GM18508 (cell line): ENCODE measurements around the gene ANKRD34A.

Source experiments
- ATAC-seq: cut with Tn5 transposase; IDR thresholded peaks from one replicate; pipeline ENCODE4 v1.9.1; 2021; ENCODE audit warnings: moderate number of reproducible peaks; ENCODE audit not compliant: insufficient read depth, unreplicated experiment

The ANKRD34A gene

DNA sequence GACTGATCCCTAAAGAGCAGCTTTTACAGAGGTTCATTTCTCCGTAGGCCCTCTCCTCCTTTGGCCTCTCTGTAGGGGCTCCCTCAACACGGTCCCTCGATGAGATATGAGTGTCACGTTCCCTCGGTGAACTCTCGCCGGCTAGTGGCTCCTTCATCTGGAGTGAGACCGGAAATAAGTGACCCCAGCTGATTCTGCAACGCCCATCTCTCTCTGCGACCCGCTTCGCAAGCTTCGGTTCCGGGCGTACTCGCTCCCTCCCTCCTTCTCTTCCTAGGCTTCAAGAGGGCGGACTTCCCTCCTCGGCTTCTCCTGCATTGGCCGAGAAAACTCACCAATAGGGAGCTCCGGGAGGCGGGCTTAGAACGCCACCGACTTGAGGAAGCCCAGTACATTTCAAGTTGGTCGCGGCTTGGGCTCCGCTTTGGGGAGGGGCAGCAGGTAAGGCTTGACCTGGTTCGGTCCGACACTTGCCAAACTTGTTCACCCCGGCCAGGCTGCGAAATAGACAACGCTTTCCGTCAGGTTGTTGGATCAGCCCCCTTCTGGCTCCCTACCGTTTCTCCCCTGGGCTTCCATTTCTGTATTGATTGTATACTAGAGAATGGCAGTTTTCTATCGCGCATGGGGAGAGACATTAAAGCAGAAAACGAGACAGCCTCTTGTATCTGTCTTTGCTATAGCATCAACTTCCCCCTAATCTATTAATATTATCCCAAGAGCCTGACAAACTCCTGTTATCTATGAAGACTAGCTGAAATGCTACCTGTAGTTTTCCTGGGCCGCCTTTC, at the start of gene ANKRD34A, which contains the start of gene POLR3GL:
TSS of gene ANKRD34A (minus strand) at position 248 of the 791 bp plus-strand sequence. CDS start 2,816 bp downstream, outside the sequence.
TSS of gene POLR3GL (plus strand) at position 363 of the 791 bp plus-strand sequence. CDS start 10,176 bp downstream, outside the sequence.
- ATAC-seq = peak; percentile 52

DNA sequence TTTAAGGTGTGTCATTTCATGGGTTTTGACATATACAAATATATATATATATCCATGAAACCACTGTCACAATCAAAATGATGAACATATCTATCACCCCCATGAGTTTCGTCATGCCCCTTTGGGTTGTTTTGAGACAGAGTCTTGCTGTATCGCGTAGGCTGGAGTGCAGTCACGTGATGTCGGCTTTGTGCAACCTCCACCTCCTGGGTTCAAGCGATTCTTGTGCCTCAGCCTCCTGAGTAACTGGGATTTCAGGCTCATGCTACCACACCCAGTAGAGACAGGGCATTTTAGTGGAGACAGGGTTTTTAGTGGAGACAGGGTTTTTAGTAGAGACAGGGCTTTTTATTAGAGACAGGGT, 49.2 kb upstream of the ANKRD34A start:
- no peak for ATAC-seq

DNA sequence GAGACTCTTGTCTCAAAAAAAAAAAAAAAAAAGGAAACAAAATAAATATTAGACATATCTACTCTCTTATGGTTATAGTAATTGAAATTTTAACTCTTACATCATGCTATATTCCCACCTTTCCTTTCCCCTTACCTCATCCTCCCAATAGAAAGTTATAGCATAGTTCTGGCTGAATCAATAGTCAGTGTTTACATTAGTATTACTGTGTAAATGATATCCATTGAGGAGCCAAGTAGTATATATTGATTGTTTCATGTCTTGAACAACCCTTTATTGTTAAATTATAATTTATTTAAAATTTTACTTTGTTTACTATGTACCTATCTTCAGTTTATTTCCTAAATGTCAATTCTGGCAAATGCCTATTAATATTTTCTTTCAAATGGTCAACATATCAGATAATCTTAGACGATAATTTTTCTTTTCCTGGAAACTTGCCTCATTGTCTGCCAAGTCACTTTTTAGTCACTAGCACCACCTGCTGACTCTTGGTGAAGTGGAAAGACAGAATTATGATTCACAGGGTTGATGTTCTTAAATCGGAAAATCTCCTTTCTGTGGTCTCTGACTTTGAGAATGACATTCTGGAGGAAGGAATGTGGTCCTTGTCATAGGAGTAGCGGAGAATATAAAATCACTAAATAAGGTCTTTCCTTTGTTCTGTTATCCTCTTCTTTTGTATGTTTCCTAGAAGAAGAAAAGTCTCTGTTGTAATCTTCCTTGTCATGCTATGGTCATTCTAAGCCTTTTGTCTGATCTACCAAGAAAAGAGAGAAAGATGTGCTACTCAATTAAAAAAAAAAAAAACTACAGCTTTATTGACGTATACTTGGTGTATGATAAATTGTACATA, 48.6 kb upstream of the ANKRD34A start:
- no peak for ATAC-seq

DNA sequence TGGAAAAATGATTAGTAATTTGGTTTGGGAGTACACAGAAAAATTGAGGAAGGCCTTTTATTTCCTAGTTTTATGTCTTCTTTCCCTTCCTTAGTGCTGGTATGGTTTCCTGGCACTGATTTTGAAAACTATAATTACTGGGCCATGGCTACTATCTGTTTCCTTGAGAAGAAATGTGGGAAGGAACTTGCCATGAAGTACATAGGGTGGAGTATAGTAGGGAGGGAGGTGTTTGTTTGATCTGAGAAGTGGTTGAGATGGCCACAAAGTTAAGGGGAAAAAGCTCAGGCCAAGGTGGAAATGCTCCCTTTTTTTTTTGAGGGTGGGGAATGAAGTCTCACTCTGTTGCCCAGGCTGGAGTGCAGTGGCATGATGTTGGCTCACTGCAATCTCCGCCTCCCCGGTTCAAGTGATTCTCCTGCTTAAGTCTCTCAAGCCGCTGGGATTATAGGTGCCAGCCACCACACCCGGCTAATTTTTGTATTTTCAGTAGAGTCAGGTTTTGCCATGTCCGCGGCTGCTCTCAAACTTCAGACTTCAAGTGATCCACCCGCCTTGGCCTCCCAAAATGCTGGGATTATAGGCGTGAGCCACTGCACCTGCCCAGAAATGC, 45.9 kb upstream of the ANKRD34A start:
- ATAC-seq = no peak

DNA sequence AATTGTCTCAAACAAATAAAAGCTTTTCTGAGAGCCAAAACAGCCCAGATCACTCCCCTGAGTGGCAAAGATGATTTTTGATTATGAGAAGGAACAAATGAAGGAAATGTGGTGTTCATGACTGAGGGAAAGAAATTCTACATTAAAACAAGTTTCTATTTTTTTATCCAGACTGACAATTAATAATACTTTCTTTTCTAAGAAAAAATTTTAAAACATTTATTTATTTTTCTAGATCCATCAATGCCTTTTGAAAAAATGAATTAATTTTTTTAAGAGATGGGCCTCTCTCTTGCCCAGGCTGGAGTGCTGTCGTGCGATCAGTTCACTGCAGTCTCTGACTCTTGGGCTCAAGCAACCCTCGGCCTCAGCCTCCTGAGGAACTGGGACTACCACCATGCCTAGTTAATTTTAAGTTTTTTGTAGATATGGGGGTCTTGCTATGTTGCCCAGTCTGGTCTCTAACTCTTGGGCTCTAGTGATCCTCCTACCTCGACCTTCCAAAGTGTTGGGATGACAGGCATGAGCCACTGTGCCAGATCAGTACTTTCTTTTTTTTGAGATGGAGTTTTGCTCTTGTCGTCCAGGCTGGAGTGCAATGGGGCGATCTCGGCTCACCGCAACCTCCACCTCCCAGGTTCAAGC, 43.2 kb upstream of the ANKRD34A start:
- no peak for ATAC-seq

DNA sequence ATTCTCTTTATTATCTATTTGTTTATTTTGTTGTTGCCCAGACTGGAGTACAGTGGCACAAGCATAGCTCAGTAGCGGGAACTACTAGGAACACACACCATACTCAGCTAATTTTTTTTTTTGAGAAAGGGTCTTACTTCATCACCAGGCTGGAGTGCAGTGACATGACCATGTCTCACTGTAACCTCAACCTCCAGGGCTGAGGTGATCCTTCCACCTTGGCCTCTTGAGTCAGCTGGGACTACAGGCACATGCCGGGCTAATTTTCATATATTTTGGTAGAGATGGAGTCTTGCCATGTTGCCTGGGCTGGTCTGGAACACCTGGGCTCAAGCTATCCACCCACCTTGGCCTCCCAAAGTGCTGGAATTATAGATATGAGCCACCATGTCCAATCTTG, 37.3 kb upstream of the ANKRD34A start:
- no peak for ATAC-seq

DNA sequence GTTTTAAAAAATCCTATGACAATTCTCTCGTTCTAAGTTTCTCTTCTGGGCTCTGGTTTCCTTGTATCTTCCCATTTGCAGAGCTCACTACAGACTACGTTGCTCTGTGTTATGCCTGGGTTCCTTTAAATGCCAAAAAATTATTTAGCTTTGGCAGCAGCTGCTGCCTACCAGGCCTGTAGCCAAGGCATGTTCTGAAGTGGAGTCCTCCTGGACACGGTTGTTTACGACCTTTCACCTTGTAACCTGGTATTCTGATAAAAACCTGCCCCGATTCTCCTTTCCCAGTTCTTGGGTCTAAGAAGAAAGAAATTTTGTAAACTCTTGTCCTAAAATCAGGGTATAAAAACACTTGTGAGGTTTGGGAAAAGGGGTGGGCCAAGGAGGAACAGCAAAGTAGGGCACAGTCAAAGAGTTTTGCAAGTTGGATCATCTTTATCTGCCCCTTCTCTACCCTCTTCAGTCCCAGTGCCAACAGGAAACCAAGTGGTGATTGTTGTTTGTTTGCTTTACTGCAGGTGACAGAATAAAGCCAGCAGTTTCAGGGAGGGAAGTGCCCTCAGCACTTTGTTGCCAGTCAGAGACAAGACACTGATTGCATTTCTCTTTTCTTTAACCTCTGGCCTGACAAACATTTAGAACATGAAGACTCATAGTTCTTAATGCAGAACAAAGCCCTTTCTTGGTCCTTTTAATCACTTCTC, 35.1 kb upstream of the ANKRD34A start:
- no peak for ATAC-seq

DNA sequence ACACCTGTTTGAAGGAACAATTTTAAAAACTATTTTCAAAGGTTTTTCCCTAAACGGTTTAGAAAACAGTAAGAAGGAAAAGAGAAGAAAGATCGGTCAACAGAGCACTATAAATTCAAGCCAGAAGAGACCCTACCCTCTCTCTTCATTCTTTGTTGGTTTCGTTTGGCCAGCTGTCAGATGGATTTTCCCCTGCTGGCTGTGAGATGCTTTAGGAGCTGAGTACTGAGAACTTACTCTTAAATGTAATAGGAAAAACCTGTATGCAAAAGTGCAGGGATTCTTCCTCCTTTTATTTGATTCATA, 33.3 kb upstream of the ANKRD34A start:
- ATAC-seq = no peak

DNA sequence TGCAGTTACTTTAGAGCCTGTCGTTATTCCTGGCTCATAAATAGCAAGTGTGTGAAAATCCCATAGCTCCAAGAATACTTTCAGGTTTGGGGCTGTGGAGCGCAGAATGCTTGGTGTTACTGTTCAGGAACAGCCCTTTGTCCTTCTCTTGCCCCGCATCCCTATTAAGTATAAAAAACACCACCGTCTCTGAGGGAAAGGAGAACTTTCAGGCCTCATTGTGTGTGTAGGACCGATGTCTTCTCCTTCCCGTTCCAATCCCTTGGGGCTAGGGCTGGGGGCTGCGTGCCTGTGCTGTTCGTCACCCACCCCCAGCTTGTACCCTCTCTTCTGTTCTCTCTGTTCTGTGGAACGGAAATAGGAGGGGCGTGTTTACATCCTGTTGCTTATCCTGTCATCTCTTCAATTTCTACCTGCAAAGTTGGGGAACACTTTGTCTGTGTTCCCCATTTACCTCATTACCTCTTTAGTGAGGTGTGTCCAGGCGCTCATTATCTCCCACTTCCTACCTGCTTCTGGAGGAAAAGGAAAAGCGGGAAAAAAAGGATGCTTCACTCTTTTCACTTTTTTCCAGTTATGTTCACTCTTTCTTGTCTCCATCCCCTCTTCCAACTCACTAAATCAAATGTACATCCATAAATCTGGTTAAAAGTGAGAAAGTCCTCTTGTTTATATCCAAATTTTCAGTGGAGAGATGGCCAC, 32.8 kb upstream of the ANKRD34A start:
- no peak for ATAC-seq

DNA sequence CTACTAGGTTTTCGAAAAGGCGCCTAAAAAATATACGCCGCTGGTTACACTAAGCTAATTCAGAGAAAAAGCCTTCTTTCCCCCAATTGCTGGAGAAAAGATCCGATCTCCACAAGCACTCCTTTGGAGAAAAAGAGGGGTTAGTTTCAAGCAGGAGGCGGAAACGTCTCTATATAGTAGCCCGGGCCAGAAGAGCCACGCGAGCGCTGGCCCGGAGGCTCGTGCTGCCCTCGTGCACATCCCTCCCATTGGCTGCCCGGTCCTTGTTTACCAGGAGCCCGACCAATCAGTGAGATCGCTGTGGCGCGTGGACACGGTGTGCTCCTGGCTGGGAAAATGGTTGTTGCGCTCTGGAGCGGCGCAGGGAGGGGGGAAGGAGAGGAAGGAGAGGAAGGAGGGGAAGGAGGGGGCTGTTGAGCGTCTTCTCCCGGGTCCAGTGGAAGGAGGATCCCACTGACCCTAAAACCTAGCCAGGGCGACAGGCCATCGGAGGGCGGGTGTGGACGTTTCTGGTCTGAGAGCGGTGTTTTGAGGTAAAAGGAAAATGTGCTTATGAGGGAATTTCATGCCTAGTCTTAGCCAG, 32.1 kb upstream of the ANKRD34A start, which contains the start of gene TXNIP:
TSS of gene TXNIP (minus strand) at position 147 of the 583 bp plus-strand sequence. CDS start 313 bp downstream, outside the sequence.
- ATAC-seq = peak; percentile 68

DNA sequence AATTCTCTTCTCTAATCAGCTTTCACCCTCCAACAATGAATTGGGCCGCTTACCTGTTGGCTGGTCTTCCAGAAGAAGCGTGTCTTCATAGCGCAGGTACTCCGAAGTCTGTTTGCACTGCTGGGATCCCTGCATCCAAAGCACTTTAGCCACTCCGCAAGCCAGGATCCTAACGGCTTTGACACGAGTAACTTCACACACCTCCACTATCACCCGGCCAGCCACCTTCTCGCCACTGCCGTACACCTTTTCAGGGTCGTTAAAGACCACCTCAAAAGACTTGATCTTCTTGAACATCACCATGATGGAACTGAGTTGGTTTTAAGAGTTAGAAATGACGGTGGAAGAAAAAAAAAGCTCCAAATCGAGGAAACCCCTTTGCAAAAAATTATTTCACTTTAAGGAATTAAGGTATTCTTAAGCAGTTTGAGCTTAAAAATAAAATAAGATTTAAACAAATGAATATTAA, 31.6 kb upstream of the ANKRD34A start:
- ATAC-seq = no peak

DNA sequence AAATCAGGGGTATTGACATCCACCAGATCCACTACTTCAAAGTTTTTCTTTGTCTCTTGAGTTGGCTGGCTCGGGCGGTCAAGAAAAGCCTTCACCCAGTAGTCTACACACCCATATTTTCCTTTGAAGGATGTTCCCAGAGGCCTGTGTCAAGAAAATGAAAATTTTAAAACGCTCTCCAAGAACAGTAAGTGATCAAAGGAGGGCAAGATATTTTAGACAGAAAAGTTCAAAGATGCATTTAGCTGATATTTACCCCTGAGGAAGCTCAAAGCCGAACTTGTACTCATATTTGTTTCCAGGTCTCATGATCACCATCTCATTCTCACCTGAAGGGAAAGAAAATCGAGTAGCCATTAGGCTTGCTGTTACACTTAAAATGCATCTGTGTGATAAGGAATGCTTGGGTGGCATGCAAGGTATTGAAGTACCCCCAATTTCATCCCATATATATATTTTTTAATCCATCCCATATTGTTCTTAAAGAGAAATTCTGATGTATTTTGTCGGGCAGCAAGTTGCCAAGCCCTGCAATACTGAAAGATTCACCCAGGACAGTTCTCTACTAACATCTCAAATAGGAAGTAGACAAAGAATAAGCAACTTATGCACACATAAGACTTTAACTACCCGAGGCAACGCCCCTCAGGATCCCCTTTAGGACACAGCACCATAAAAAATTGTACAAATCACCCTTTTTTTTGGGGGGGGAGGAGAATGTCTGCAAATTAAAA, 30.9 kb upstream of the ANKRD34A start:
- ATAC-seq = no peak

DNA sequence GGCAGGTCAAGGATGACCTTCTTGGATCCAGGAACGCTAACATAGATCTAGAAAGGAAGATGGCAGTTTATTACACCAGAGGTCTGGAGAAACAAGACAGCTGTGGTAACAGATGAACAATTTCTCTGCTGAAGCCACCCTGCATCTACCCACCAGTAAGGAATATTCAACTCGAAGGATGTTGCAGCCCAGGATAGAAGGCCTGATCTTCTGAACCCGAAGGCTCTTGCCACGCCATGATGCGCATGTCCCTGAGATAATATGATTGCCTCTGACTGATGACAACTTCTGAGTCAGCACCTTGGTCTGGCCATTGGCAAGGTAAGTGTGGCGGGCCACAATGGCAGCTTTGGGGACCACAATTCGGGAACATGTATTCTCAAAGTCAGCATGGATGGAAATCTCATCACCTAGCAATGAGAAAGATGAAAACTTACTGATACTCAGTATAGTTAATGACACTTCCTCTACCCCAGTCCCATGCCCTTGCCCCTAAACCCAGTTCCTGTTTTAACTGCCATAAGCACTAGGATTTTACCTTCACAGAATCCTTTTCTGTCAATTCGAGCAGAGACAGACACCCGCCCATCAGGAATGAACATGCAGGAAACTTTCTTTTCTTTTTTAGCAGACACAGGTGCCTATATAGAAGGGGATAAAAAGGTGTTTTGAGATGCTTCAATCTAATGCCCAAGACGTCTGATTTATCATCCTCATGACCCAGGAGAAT, 30.2 kb upstream of the ANKRD34A start:
- ATAC-seq = no peak

DNA sequence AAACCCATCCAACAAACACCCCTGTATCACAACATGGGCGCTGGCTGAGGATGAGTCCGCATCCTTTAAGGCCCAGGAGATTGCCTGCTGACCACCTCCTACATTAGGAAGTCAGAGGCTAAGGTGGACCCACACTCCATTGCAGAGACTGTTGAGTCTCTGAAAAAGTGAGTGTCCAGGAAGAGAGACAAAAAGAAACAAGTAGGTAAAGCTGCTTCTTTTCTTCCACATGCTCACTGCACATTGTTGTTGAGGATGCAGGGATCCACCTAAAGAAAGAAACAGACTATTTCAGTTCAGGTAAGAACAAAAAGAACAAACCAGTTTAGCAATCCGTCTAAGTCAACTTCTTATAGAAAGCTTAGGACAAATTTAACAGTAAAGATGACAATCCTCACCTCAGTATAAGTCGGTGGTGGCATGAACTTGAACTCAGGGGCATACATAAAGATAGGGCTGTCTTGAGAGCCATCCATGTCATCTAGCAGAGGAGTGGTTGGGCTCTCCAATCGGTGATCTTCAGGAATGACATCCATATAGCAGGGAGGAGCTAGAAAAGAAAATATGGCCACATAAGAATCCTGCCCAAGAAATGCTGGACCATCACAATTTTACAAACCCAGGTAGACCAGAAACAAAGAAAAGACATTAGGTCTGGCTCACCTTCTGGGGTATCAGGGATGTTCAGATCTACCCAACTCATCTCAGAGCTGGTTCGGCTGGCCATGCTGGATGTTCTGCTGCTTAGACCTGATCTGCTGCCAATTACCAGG, 29.4 kb upstream of the ANKRD34A start:
- no peak for ATAC-seq

DNA sequence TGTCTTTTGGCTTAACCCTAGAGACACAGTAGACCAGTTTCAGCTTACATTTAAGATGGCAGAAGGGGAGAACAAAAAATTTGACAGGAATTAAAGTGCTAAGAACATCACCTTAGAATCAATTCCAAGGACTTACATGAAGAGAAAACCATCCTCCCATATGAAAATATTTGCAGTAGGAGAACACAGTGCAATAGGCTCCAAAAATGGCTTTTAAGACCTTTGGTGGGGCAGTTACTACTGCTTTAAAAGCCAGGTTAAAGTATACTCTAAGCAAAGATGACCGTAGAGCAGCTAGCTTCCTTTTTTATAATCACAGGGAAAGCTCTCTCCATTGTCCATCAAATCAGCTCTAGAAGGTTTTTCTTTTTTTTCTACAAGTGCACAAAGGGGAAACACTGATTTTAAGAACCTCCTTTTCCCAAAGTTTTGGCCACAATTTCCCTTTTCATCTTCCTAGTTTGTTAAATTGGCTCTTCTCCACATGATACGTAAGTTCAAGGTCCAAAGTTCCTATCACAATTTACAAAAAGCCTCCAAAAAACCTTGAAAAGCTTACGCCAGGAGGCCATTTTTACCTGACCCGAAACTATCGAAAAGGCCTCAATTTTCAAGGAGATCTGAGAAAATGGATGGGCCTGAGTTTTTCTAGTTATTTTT, 28.7 kb upstream of the ANKRD34A start:
- ATAC-seq = no peak

DNA sequence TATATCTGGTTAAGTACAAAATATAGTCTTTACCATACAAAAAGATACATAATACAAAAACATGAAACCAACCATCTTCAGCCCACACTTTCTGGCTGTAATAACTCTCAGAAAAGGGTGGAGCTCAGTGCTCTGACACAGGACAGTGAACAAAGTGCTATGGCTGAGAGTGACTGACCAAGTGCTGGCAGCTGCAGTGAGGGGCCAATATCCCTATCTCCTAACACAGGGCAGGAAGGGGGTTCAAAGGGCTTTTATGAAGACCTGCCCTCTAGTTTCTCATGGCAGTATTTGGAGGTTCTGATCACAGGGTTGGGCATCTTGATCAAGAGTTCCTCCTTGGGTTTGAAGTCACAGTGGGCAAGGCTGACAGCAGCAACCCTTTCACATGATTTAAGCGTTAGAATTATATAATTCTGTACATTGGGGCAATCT, 28.1 kb upstream of the ANKRD34A start:
- no peak for ATAC-seq
